Dermis blood vessel endothelial cell (primary cell): ENCODE measurements around the gene MDM2. TPM values are rescaled to one million over a fixed set of nuclear protein-coding genes. Genes with fewer than 3 reads are reported as not detected.

Experiments used
- DNase-seq: peaks from one replicate; pipeline ENCODE4 v3.0.0; 2010
- total RNA-seq: library from RNA; depleted of rRNA; stranded (reverse); fragments of >200 nt; gene quantifications from 2 replicates; pipeline ENCODE4 v1.2.3, GENCODE V29; 2014

MDM2 gene
- 201 and 318 TPM in 2 replicates for total RNA-seq

DNA sequence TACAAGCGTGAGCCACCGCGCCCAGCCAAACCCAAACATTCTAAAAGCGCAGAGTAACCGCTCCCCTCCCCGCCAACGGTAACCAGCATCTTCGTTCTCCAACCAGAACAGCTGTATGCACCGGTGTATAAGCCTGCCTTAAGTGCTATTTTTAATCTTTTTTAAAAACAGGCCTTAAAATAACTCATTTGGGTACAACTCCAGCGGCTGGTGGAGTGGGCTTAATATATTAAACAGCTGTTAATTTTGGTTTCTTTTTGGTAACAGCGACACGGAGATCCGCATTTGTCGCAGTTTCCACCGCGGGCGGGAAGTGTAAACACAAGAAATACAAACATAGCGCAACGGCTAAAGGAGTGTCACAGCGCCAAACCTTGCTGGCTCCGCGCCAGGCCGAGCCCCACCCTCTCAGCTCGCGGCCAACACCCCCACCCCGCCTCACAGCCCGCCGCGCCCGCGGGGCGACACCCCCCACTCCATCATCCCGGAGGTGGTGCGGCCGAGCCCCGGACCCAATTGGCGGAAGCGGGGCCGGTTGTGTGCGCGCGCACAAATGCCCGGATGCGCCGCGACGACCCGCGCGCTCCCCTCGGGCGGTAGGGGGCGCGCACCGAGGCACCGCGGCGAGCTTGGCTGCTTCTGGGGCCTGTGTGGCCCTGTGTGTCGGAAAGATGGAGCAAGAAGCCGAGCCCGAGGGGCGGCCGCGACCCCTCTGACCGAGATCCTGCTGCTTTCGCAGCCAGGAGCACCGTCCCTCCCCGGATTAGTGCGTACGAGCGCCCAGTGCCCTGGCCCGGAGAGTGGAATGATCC, at the start of gene MDM2:
TSS of gene MDM2 (plus strand) at position 602 of the 812 bp plus-strand sequence. CDS start 301 bp downstream, outside the sequence.
- DNase-seq = peak; percentile 93

GRCh38 chr12:68759852-68760251, 48.1 kb upstream of the MDM2 start:
- no peak for DNase-seq

DNA sequence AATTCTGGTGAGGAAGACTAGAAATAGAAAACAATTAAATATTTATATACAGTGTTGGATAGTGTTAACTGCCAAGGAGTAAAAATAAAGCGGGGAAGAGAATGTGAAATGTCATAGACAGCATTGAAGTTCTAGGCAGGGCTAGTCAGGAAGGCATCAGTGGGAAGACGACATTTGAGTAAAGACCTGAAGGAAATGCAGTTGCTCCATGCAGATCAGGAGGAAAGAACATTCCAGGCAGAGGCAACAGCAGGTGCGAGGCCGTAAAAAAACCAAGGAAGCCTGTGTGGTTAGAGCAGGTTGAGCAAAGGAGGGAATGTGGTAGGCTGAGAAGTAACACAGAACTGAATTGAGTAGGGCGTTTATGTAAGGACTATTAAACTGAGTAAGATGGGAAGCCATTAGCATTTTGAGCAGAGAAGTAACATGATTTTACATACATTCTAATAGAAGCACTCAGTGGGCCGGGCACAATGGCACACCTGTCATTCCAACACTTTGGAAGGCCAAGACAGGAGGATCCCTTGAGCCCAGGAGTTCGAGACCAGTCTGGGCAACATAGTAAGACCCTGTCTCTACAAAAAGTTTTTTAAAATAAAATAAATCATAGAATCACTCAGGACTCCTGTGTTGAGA, 47.1 kb upstream of the MDM2 start:
- no peak for DNase-seq

DNA sequence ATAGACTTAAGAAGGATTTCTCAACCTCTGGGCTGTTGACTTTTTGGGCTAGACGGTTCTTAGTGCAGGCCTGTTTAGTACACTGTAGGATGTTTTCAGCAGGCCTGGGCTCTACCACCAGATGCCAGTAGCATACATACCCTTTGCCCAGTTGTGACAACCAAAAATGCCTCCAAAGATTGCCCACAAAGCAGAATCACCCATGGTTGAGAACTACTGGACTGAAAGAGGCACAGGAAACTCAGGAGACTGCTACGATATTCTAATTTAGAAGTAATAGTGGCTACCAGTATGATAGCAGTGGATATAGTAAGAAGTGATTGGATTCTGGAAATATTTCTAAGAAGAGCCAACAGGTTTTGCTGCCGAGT, 46.5 kb upstream of the MDM2 start:
- no peak for DNase-seq

- no peak for DNase-seq
These were observed 45.9 kb upstream of the MDM2 start for GRCh38 chr12:68761901-68762630.

DNA sequence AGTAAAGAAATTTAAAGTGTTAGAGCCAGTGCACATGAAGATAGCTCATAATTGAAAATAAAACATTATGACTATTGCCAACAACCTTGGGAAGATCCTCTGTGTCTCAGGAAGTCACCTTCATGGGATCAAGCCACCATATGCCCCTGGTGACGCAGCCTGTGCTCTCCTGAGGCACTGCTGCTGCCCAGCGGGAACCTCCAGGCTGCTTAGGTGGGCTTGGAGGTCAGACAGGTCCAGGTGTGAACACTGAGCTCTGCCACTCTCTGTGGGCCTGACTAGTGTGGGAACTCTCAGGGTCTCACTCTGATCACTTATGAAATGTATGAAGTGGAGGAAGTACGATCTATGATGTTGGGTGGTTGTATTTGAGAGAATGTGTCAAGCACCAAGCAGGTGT, 45.3 kb upstream of the MDM2 start:
- DNase-seq = no peak

DNA sequence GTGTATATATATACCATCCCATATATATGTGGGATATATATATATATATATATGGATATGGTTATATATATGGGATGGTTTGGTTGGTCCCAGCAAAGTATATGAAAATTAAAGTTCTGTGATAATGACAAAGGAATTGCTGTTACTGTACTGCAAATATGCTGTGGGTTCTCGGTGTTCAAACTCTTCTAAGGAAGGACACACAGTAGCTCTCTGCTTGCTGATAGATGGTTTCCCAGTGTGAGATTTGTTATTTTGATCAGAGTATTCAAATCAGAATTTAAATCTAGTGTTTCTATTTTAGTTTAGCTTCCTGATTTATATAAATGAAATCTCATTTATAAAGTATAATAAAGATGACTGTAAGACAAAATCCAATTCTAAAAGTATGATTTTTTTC, 42.3 kb upstream of the MDM2 start:
- DNase-seq = no peak

DNA sequence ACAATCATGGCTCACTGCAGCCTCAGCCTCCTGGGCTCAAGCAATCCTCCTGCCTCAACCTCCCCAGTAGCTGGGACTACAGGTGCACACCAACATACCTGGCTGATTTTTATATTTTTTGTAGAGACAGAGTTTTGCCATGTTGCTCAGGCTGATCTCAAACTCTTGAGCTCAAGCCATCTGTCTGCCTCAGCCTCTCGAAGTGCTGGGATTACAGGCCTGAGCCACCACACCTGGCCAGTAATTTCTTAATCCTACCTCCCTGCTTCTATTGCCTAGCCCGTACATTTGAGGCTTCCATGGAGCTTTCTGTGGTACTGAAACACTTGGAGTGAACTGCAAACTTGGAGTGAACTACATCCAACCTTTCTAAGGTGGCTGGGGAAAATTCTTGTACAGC, 41.3 kb upstream of the MDM2 start:
- no peak for DNase-seq

GRCh38 chr12:68767191-68767590, 40.8 kb upstream of the MDM2 start:
- no peak for DNase-seq

GRCh38 chr12:68768431-68768939, 39.5 kb upstream of the MDM2 start:
- no peak for DNase-seq

GRCh38 chr12:68769941-68770340, 38.0 kb upstream of the MDM2 start:
- no peak for DNase-seq

DNA sequence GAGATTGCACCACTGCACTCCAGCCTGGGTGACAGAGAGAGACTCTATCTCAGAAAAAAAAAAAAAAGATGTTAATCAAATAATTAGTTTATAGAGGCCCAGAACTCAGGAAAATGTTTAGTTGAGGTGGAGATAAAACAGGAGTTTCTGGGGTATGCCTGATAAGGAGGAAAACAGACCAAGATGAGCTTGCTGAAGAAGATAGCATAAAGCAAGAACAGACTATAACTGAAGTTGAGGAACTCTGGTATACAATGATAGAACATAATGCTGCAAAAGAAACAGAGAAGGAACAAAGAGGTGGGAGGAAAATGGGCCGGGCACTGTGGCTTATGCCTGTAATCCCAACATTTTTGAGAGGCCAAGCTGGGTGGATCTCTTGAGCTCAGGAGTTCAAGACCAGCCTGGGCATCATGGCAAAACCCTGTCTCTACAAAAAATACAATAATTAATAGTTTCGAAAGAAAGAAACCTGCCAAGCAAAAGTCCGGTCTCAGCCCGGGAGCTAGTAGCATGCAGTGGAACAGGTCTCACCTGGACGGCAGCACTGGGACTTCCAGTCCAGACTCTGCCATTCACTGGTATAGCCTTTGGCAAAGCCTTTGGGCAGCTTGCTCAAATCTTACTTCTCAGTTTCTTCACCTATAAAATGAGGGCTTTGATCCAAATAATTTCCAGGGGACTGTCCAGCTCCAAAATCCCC, 36.6 kb upstream of the MDM2 start:
- DNase-seq = no peak

DNA sequence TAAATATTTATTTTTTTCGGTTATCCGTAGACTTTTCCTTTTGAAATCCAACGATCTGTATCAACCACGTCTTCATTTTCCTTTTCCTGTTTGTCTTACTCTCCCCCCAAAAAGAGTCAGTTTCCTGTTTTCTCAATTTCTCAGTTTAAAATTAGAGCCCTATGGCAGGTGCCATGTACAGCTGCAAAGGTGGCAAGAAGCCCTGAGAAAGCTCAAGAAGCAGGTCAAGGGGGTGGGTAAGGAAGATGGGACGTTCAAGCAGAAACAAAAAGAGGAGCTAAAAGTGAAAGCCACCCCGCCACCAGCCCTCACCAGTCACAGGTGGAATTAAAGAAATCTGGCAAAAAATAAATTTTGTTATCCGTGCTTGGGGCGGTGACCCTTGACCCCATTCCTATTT, 35.3 kb upstream of the MDM2 start:
- DNase-seq = no peak

DNA sequence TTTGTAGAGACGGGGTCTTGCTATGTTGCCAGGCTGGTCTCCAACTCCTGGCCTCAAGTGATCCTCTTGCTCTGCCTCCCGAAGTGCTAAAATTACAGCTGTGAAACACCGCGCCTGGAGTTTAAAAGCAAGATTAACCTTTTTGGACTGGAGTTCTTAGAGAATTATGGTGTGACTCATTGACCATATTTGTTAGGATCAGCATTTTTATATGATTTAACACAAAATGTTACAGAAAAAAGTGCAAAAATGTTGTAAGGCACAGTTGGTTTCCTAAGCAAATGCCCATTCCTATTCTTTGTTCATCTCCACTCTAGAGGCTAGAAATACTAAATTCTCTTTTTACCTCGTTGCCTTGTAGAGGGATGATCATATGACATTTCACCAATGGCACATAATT, 34.4 kb upstream of the MDM2 start:
- no peak for DNase-seq

DNA sequence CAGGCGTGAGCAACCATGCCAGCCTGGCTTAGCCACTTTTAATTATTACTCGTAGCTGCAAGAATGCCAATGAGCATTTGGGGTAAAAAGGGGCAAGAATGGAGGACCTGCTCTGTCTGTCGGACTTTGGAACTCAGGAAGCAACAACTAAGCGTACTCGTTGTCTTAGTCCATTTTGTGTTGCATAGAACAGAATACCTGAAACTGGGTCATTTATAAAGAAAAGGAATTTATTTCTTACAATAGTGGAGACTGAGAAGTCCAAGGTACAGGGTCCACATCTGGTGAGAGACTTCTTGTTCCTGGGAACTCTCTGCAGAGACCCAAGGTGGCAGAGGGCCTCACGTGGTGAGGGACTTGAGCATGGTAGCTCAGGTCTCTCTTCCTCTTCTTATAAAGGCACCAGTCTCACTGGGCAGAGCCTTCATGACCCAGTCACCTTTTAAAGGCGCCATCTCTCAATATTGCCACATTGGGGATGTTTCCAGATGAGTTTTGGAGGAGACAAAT, 32.8 kb upstream of the MDM2 start:
- DNase-seq = no peak

- DNase-seq = no peak
These were observed 30.9 kb upstream of the MDM2 start for GRCh38 chr12:68776976-68777610.

DNA sequence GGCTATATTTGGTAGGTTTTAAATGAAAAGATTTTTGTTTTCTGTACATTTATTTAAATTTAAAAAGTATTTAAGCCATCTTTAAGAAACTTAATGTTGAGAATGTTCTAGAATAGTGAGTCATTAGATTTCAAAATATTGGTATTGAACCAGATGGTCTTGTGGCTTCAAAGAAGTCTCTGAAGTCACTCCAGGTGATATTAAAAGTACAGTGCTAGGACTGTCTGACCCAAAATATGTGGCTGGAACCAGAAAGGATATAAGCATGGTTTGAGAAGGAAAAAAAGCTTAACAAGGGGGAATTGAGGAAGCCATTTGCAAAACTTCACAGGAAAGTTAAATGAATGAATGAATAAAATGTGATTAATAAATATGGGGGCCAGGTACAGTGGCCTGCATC, 28.7 kb upstream of the MDM2 start:
- no peak for DNase-seq

DNA sequence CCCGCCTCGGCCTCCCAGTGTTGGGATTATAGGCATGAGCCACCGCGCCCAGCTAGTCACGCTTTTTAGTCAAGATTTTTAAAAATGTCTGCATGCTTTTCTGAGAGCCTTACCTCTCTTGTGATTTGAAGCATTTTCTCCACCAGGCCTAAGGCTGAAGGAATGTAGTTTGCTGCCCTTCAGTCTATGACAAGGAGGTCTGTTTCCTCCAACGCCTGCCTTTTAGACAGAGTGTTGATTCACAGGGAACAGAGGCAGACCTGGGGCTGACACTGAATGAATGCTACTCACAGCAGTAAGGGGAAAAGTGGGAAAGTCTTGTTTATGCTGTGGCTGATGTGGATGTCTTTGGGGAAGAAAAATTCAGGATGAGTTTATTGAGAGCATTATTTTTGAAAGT, 27.2 kb upstream of the MDM2 start:
- DNase-seq = no peak

GRCh38 chr12:68781728-68782127, 26.2 kb upstream of the MDM2 start:
- DNase-seq = no peak

DNA sequence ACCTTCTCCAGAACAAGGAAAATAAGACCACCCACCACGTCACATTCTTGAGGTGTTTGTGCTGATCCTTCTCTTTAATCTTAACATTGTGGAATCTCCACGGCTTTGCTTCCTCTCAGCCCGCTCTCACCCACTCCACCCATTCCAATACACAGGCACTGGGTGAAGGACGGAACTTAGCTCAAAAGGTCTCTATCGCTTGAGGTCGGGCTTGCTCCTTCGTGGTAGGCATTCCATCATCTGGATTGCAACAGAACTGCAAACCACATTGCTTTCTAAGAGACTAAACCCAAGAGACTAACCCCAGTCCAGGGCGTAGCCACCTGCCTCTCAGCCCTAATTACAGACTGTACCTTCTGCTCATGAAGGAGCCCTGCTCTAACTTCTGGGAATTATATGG, 24.0 kb upstream of the MDM2 start:
- no peak for DNase-seq

DNA sequence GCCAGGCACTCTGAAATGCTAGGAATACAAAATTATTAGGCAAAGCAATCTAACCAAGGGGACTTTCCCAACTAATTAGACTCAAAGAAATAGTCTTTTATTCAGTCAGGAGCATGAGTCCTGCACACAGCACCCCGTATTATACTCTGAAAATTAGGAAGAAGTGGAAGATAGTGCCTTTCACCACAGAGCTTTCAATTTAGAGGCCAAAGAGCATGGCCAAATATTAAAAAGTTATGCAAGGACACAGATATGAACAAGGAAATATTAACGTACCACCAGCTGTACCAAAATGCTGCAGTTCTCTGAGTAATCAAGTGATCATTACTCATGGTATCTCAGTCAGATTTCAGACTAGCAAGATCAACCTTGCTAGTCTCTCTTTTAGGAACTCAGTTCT, 22.6 kb upstream of the MDM2 start:
- DNase-seq = no peak

DNA sequence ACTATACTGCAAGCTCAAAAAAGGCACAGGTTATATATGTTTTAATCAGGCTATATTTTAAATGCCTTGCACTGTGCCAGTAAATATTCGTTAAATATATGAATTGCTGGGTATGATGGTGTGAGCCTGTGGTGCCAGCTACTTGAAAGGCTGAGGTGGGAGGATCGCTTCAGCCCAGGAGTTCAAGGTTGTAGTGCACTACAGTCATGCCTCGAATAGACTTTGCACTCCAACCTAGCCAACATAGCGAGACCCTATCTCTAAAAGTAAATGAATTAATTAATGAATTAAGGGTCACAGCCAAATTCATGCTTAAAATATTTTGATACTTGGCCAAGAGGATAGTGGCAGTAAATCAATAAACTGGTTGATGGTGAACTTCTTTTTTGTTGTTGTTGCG, 22.2 kb upstream of the MDM2 start:
- no peak for DNase-seq
